ENCODE results near the gene TXNRD2.
"Not testable (repeated sequence)": the region's sequence is repeated elsewhere in the genome, so short reads cannot be mapped to it uniquely, and the experiment has no call there.

Gene TXNRD2

GRCh38 chr22:19841641-19842392, 99.8 kb downstream of the TXNRD2 start:
- no peak for DNase-seq

- DNase-seq: no peak
These were observed 100.5 kb downstream of the TXNRD2 start for GRCh38 chr22:19840955-19841640.

- no peak for DNase-seq
These were observed 101.6 kb downstream of the TXNRD2 start for GRCh38 chr22:19840059-19840458.

GRCh38 chr22:19837915-19838314, 103.7 kb downstream of the TXNRD2 start:
- no peak for DNase-seq

GRCh38 chr22:19836512-19836911, 105.1 kb downstream of the TXNRD2 start:
- no peak for DNase-seq

GRCh38 chr22:19834599-19834998, 107.0 kb downstream of the TXNRD2 start:
- no peak for DNase-seq

- not testable (repeated sequence) for DNase-seq
These were observed 108.3 kb downstream of the TXNRD2 start for GRCh38 chr22:19833327-19833726.

- no peak for DNase-seq
These were observed 109.0 kb downstream of the TXNRD2 start for GRCh38 chr22:19832476-19833108.

- not testable (repeated sequence) for DNase-seq
These were observed 109.6 kb downstream of the TXNRD2 start for GRCh38 chr22:19831979-19832378.

- DNase-seq: no peak
These were observed 110.6 kb downstream of the TXNRD2 start for GRCh38 chr22:19831016-19831415.

GRCh38 chr22:19828035-19828401, 113.6 kb downstream of the TXNRD2 start:
- no peak for DNase-seq

- no peak for DNase-seq
These were observed 114.1 kb downstream of the TXNRD2 start for GRCh38 chr22:19827341-19828034.

- DNase-seq: no peak
These were observed 115.0 kb downstream of the TXNRD2 start for GRCh38 chr22:19826619-19826950.

GRCh38 chr22:19825904-19826618, 115.6 kb downstream of the TXNRD2 start:
- DNase-seq: no peak
